GM12864 (cell line): ENCODE data around the gene ZG16.
"Not testable (repeated sequence)": the region's sequence is repeated elsewhere in the genome, so short reads cannot be mapped to it uniquely, and the experiment has no call there.

Experiments used
- DNase-seq: peaks from one replicate; pipeline ENCODE4 v3.0.0-alpha.2; 2011; ENCODE audit warnings: low read depth
- H3K4me3 ChIP-seq: 2 replicates; pipeline ENCODE4 v1.5.1; 2011; ENCODE audit warnings: mild to moderate bottlenecking, low read depth, low read length, control low read depth
- CTCF ChIP-seq: IDR thresholded peaks from 2 replicates; pipeline ENCODE4 v1.5.1; 2011; ENCODE audit warnings: low read depth, mild to moderate bottlenecking, moderate library complexity, low read length, control low read depth, inconsistent platforms; ENCODE audit errors: missing control alignments

The ZG16 gene

GRCh38 chr16:29744541-29745101 is 33.4 kb upstream of the ZG16 start:
- TF ChIP-seq CTCF: no peak
- H3K4me3 ChIP-seq: peak overlapping the region; percentile 54
- no peak for DNase-seq

GRCh38 chr16:29745121-29745852 is 32.8 kb upstream of the ZG16 start:
- no peak for TF ChIP-seq CTCF
- H3K4me3 ChIP-seq: peak overlapping the region; percentile 54
- DNase-seq: no peak

- H3K4me3 ChIP-seq: peak within 1 kb of the TSS; percentile 54
- no peak for TF ChIP-seq CTCF
- peak; percentile 78 for DNase-seq
These were observed 32.2 kb upstream of the ZG16 start, which contains the start of gene C16orf54 for GRCh38 chr16:29745853-29746345. Gene C16orf54, minus strand, starts transcription at chr16:29745990. Its CDS starts 1,039 bp downstream, at chr16:29744951.

- DNase-seq: not testable (repeated sequence)
- peak overlapping the region; percentile 54 for H3K4me3 ChIP-seq
These were observed 31.5 kb upstream of the ZG16 start for GRCh38 chr16:29746518-29746917.

GRCh38 chr16:29747947-29748759 is 29.9 kb upstream of the ZG16 start:
- H3K4me3 ChIP-seq: no peak overlapping the region
- no peak for TF ChIP-seq CTCF

GRCh38 chr16:29748760-29749149 is 29.3 kb upstream of the ZG16 start:
- not testable (repeated sequence) for DNase-seq, H3K4me3 ChIP-seq

More at GRCh38 chr16:29747947-29748759, 29.9 kb upstream of the ZG16 start:
- DNase-seq: no peak

GRCh38 chr16:29753516-29753915 is 24.5 kb upstream of the ZG16 start:
- no peak for DNase-seq
- H3K4me3 ChIP-seq: no peak overlapping the region
- no peak for TF ChIP-seq CTCF

- H3K4me3 ChIP-seq: no peak overlapping the region
- no peak for TF ChIP-seq CTCF
- no peak for DNase-seq
These were observed 21.4 kb upstream of the ZG16 start for GRCh38 chr16:29756654-29757053.

- DNase-seq, H3K4me3 ChIP-seq: not testable (repeated sequence)
These were observed 21.0 kb upstream of the ZG16 start for GRCh38 chr16:29757086-29757485.
